ENCODE data around the gene HERC6. TPM values are rescaled to one million over a fixed set of nuclear protein-coding genes. Genes with fewer than 3 reads are reported as not detected.

The HERC6 gene
- total and polyA plus RNA-seq, 2 of the 8 experiments (the other 6 are each of a cell fraction or from before 2014, with no cell fraction given) = 3.7 to 3.8 TPM

- no peak for TF ChIP-seq SP2 (IDR thresholded peaks at IDR 0.05; ENCODE audit: low read length)
- TF ChIP-seq SIX5 (IDR thresholded peaks at IDR 0.05; ENCODE audit: low read depth, low read length) = no peak
These were observed 30.6 kb downstream of the HERC6 start (continued) for GRCh38 chr4:88409206-88409605.

Measured in H1 (cell line).